ENCODE results near the gene ACOT7. TPM values are rescaled to one million over a fixed set of nuclear protein-coding genes. Genes with fewer than 3 reads are reported as not detected.

The ACOT7 gene
- total RNA-seq, 5 donors from 2014 or later (not counting 1 experiment from before 2014, with no cell fraction given): 6.1 to 9.3 (median 7.4) TPM

- H3K4me3 ChIP-seq (ENCODE audit: control insufficient read depth in 1 of 2, extremely low read depth in 1 of 2, low read length in 1 of 2): no peak overlapping the region
- DNase-seq (no peak), ATAC-seq (replicated peaks in 1 of 4) (no peak)
- ChIA-PET CTCF (interaction anchor here (0.5 to 0.6 kb wide), 2 partner anchors 7 to 305 kb away, joined by 3 to 4 read pairs; no protein-coding TSS in a partner anchor), POLR2A (interaction anchor here in 1 of 2 donors (0.6 kb wide), 1 partner anchor 22 kb away, joined by 6 read pairs; the partner anchor contains the start of gene ACOT7)
- Mint-ChIP-seq H3K36me3 (no peaks in the 10 kb centered on the region), H3K4me1 (peaks cover 5 to 11% (median 7%) of the 10 kb centered on the region in 3 donors), H3K27ac (no peak overlapping the region), H3K9me3 (no peaks in the 10 kb centered on the region), H3K4me3 (no peak overlapping the region), H3K27me3 (peaks cover 36 to 72% of the 10 kb centered on the region in 2 donors)
- H3K27ac ChIP-seq (ENCODE audit: low read length): no peak overlapping the region
- H3K9me3 ChIP-seq: no peaks in the 10 kb centered on the region
- H3K27me3 ChIP-seq (replicated peaks in 1 of 2; ENCODE audit: control insufficient read depth in 2 of 2, extremely low read depth in 1 of 2, insufficient read depth in 2 of 2, low read length in 1 of 2): peaks cover 2 to 81% of the 10 kb centered on the region in 2 experiments
- H3K4me1 ChIP-seq (ENCODE audit: control insufficient read depth in 1 of 2, extremely low read depth in 1 of 2, insufficient read depth in 2 of 2, low read length in 2 of 2): peaks cover under 1 to 26% of the 10 kb centered on the region in 2 experiments
- 68% methylated on average over 8 of the region's 17 CpGs for WGBS (ENCODE audit: insufficient coverage)
- no peaks in the 10 kb centered on the region for H3K36me3 ChIP-seq (ENCODE audit: control insufficient read depth in 2 of 2, extremely low read depth in 1 of 2, insufficient read depth in 1 of 2, low read length in 1 of 2)
These were observed 21.5 kb upstream of the ACOT7 start for GRCh38 chr1:6414881-6415626.

DNA sequence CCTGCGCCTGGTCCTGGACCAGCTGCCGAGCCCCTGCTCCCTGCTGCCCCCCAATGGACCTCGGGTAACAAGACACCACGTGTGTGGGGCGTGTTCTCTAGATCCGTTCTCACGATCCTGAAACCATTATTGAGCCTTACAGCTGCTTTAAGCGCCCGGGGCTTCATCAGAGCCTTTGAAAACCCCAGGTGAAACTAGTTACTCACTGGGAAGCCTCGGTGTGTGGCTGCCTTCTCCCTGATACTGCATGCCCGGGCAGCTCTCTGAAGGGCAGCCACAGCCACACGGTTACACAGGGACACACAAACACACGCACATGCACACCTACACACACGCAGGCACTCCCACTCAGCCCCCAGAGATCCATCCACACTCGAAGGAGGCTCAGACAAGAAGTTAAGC, 20.9 kb upstream of the ACOT7 start:
- H3K27ac ChIP-seq (ENCODE audit: low read length): no peak overlapping the region
- no peaks in the 10 kb centered on the region for H3K36me3 ChIP-seq (ENCODE audit: control insufficient read depth in 2 of 2, extremely low read depth in 1 of 2, insufficient read depth in 1 of 2, low read length in 1 of 2)
- POLR2A ChIA-PET: interaction anchor here in 1 of 2 donors (0.6 kb wide), 1 partner anchor 21 kb away, joined by 6 read pairs; the partner anchor contains the start of gene ACOT7
- H3K36me3 Mint-ChIP-seq: no peaks in the 10 kb centered on the region
- ATAC-seq (replicated peaks in 1 of 4): peak; percentile 46 to 87 (median 61)
- no peaks in the 10 kb centered on the region for H3K9me3 ChIP-seq
- CTCF ChIA-PET: interaction anchor here in 1 of 2 donors (0.6 kb wide), 2 partner anchors 8 to 438 kb away, joined by 3 to 8 read pairs; no protein-coding TSS in a partner anchor
- 1% methylated on average over 14 of the region's 15 CpGs for WGBS (ENCODE audit: insufficient coverage)
- peaks cover 0 to 21% of the 10 kb centered on the region in 2 experiments for H3K4me1 ChIP-seq (ENCODE audit: control insufficient read depth in 1 of 2, extremely low read depth in 1 of 2, insufficient read depth in 2 of 2, low read length in 2 of 2)
- H3K4me3 ChIP-seq (ENCODE audit: control insufficient read depth in 1 of 2, extremely low read depth in 1 of 2, low read length in 1 of 2): no peak overlapping the region
- peak overlapping the region in 1 of 2 donors; percentile 19 for H3K27ac Mint-ChIP-seq
- peaks cover 2 to 78% of the 10 kb centered on the region in 2 experiments for H3K27me3 ChIP-seq (replicated peaks in 1 of 2; ENCODE audit: control insufficient read depth in 2 of 2, extremely low read depth in 1 of 2, insufficient read depth in 2 of 2, low read length in 1 of 2)
- DNase-seq: peak in 14 of 35 experiments; percentile 16 to 60 (median 28)
- peaks cover 36 to 70% of the 10 kb centered on the region in 2 donors for H3K27me3 Mint-ChIP-seq
- no peaks in the 10 kb centered on the region for H3K9me3 Mint-ChIP-seq
- H3K4me1 Mint-ChIP-seq: peaks cover 5 to 10% (median 7%) of the 10 kb centered on the region in 3 donors
- peak overlapping the region in 1 of 3 donors; percentile 2 for H3K4me3 Mint-ChIP-seq

DNA sequence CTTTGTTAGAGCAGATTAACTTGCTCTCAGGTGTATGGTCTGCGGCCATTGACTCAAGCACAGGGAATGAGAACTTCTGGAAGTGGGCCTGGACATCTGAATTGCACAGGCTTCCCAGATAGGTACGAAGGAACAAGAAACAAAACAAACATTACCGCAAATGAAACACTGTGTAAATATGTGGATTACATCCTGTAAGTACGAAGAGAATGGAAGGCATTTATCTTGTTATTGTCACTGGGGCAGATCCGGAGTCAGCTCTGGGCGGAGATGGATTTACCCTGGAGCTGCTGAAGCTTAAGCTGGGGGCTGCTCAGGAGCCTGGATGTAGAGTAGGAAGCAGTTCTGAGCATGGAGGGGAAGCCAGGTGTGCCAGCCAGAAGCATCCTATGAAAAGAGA, 19.3 kb upstream of the ACOT7 start:
- Histone ChIP-seq H3K4me1 (ENCODE audit: control insufficient read depth in 1 of 2, extremely low read depth in 1 of 2, insufficient read depth in 2 of 2, low read length in 2 of 2) (peaks cover 0 to 8% of the 10 kb centered on the region in 2 experiments), H3K27ac (ENCODE audit: low read length) (no peak overlapping the region), H3K4me3 (ENCODE audit: control insufficient read depth in 1 of 2, extremely low read depth in 1 of 2, low read length in 1 of 2) (no peak overlapping the region), H3K9me3 (no peaks in the 10 kb centered on the region), H3K36me3 (ENCODE audit: control insufficient read depth in 2 of 2, extremely low read depth in 1 of 2, insufficient read depth in 1 of 2, low read length in 1 of 2) (no peaks in the 10 kb centered on the region), H3K27me3 (replicated peaks in 1 of 2; ENCODE audit: control insufficient read depth in 2 of 2, extremely low read depth in 1 of 2, insufficient read depth in 2 of 2, low read length in 1 of 2) (peaks cover 2 to 77% of the 10 kb centered on the region in 2 experiments)
- DNase-seq (no peak), ATAC-seq (replicated peaks in 1 of 4) (no peak)
- peaks cover 4 to 7% (median 6%) of the 10 kb centered on the region in 3 donors for H3K4me1 Mint-ChIP-seq
- ChIA-PET CTCF (interaction anchor here in 1 of 2 donors (0.7 kb wide), 1 partner anchor 47 kb away, joined by 5 read pairs; no protein-coding TSS in a partner anchor), POLR2A (interaction anchor here in 1 of 2 donors (0.6 kb wide), 1 partner anchor 10 kb away, joined by 3 read pairs; no protein-coding TSS in a partner anchor)
- H3K27ac Mint-ChIP-seq: no peak overlapping the region
- H3K4me3 Mint-ChIP-seq: no peak overlapping the region
- peaks cover 34 to 65% of the 10 kb centered on the region in 2 donors for H3K27me3 Mint-ChIP-seq
- no peaks in the 10 kb centered on the region for H3K9me3 Mint-ChIP-seq
- no peaks in the 10 kb centered on the region for H3K36me3 Mint-ChIP-seq
- WGBS (ENCODE audit: insufficient coverage): 95% methylated on average over 4 of the region's 6 CpGs

- Histone ChIP-seq H3K4me3 (ENCODE audit: control insufficient read depth in 1 of 2, extremely low read depth in 1 of 2, low read length in 1 of 2) (no peak overlapping the region), H3K36me3 (ENCODE audit: control insufficient read depth in 2 of 2, extremely low read depth in 1 of 2, insufficient read depth in 1 of 2, low read length in 1 of 2) (no peaks in the 10 kb centered on the region), H3K27me3 (replicated peaks in 1 of 2; ENCODE audit: control insufficient read depth in 2 of 2, extremely low read depth in 1 of 2, insufficient read depth in 2 of 2, low read length in 1 of 2) (peaks cover 0 to 52% of the 10 kb centered on the region in 2 experiments), H3K9me3 (no peaks in the 10 kb centered on the region), H3K27ac (ENCODE audit: low read length) (no peak overlapping the region), H3K4me1 (ENCODE audit: control insufficient read depth in 1 of 2, extremely low read depth in 1 of 2, insufficient read depth in 2 of 2, low read length in 2 of 2) (peaks cover 0 to 8% of the 10 kb centered on the region in 2 experiments)
- H3K27me3 Mint-ChIP-seq: peaks cover 12 to 43% of the 10 kb centered on the region in 2 donors
- no peaks in the 10 kb centered on the region for H3K9me3 Mint-ChIP-seq
- H3K27ac Mint-ChIP-seq: no peak overlapping the region
- peaks cover 4 to 7% (median 5%) of the 10 kb centered on the region in 3 donors for H3K4me1 Mint-ChIP-seq
- H3K4me3 Mint-ChIP-seq: no peak overlapping the region
- 85% methylated on average over 4 of the region's 13 CpGs for WGBS (ENCODE audit: insufficient coverage)
- DNase-seq: no peak
- CTCF ChIA-PET: no interaction called here
- no peak for ATAC-seq (replicated peaks in 1 of 4)
- POLR2A ChIA-PET: no interaction called here
- H3K36me3 Mint-ChIP-seq: no peaks in the 10 kb centered on the region
These were observed 16.8 kb upstream of the ACOT7 start for GRCh38 chr1:6410248-6410893.

GRCh38 chr1:6409733-6410132, 16.2 kb upstream of the ACOT7 start:
- H3K27me3 ChIP-seq (replicated peaks in 1 of 2; ENCODE audit: control insufficient read depth in 2 of 2, extremely low read depth in 1 of 2, insufficient read depth in 2 of 2, low read length in 1 of 2): peaks cover 0 to 45% of the 10 kb centered on the region in 2 experiments
- DNase-seq: no peak
- ChIA-PET POLR2A (no interaction called here), CTCF (no interaction called here)
- no peak overlapping the region for H3K4me3 ChIP-seq (ENCODE audit: control insufficient read depth in 1 of 2, extremely low read depth in 1 of 2, low read length in 1 of 2)
- Mint-ChIP-seq H3K27me3 (peaks cover 9 to 37% of the 10 kb centered on the region in 2 donors), H3K9me3 (no peaks in the 10 kb centered on the region), H3K4me1 (peaks cover 5 to 7% (median 5%) of the 10 kb centered on the region in 3 donors), H3K27ac (no peak overlapping the region), H3K36me3 (no peaks in the 10 kb centered on the region), H3K4me3 (no peak overlapping the region)
- WGBS (ENCODE audit: insufficient coverage): no CpG with 5 or more reads among the region's 6 CpGs
- peaks cover 0 to 6% of the 10 kb centered on the region in 2 experiments for H3K4me1 ChIP-seq (ENCODE audit: control insufficient read depth in 1 of 2, extremely low read depth in 1 of 2, insufficient read depth in 2 of 2, low read length in 2 of 2)
- ATAC-seq (replicated peaks in 1 of 4): no peak
- no peaks in the 10 kb centered on the region for H3K36me3 ChIP-seq (ENCODE audit: control insufficient read depth in 2 of 2, extremely low read depth in 1 of 2, insufficient read depth in 1 of 2, low read length in 1 of 2)
- no peaks in the 10 kb centered on the region for H3K9me3 ChIP-seq
- H3K27ac ChIP-seq (ENCODE audit: low read length): no peak overlapping the region

DNA sequence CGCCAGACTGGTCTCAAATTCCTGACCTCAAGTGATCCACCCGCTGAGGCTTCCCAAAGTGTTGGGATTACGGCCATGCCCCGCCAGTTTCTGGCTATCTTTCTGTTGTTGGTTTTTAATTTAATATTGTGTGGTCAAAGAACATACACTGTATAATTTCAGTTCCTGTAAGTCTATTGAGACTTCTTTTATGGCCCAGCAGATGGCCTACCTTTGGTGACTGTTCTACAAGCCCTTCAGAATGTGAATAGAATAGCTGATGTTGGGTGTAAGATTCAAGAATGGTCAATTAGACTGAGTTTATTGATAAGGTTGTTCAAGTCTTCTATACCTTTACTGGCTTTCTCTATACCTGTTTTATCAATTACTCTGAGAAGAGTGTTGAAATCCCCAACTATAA, 15.5 kb upstream of the ACOT7 start:
- no peak overlapping the region for H3K4me3 Mint-ChIP-seq
- H3K27me3 Mint-ChIP-seq: peaks cover 4 to 31% of the 10 kb centered on the region in 2 donors
- peak overlapping the region in 1 of 2 donors; percentile 9 for H3K27ac Mint-ChIP-seq
- no peaks in the 10 kb centered on the region for H3K9me3 Mint-ChIP-seq
- no peak for ATAC-seq (replicated peaks in 1 of 4)
- CTCF ChIA-PET: interaction anchor here in 1 of 2 donors (0.6 kb wide), 1 partner anchor 13 kb away, joined by 6 read pairs; no protein-coding TSS in a partner anchor
- no peaks in the 10 kb centered on the region for H3K9me3 ChIP-seq
- WGBS (ENCODE audit: insufficient coverage): 89% methylated on average over 4 of the region's 4 CpGs
- DNase-seq: no peak
- H3K4me1 ChIP-seq (ENCODE audit: control insufficient read depth in 1 of 2, extremely low read depth in 1 of 2, insufficient read depth in 2 of 2, low read length in 2 of 2): no peaks in the 10 kb centered on the region
- H3K36me3 ChIP-seq (ENCODE audit: control insufficient read depth in 2 of 2, extremely low read depth in 1 of 2, insufficient read depth in 1 of 2, low read length in 1 of 2): no peaks in the 10 kb centered on the region
- POLR2A ChIA-PET: no interaction called here
- no peak overlapping the region for H3K4me3 ChIP-seq (ENCODE audit: control insufficient read depth in 1 of 2, extremely low read depth in 1 of 2, low read length in 1 of 2)
- peaks cover under 1 to 2% (median 2%) of the 10 kb centered on the region in 3 donors for H3K4me1 Mint-ChIP-seq
- H3K27ac ChIP-seq (ENCODE audit: low read length): no peak overlapping the region
- no peaks in the 10 kb centered on the region for H3K36me3 Mint-ChIP-seq
- H3K27me3 ChIP-seq (replicated peaks in 1 of 2; ENCODE audit: control insufficient read depth in 2 of 2, extremely low read depth in 1 of 2, insufficient read depth in 2 of 2, low read length in 1 of 2): peaks cover 0 to 38% of the 10 kb centered on the region in 2 experiments

Measured in T-cell (primary cell).